Ovary (tissue), 9 donors: Measurements from ENCODE around the gene TRAF5. TPM values are rescaled to one million over a fixed set of nuclear protein-coding genes. Genes with fewer than 3 reads are reported as not detected.

Source experiments
- DNase-seq, 5 donors: peaks; one replicate each; pipeline ENCODE4 v3.0.0-alpha.2; 2019 to 2020
- H3K27ac ChIP-seq, 2 donors: fragments of 200-600 bp; one replicate each; pipeline versions ENCODE4 v1.5.1 to v1.8.0; 2019 to 2022
- H3K27me3 ChIP-seq: fragments of 200-600 bp; one replicate; pipeline ENCODE4 v1.8.0; 2022
- H3K36me3 ChIP-seq: fragments of 200-600 bp; sonication (generic); one replicate; pipeline ENCODE4 v1.5.1; 2019
- H3K4me1 ChIP-seq: one replicate; pipeline ENCODE4 v1.8.1; 2013; ENCODE audit warnings: mild to moderate bottlenecking, moderate library complexity; ENCODE audit not compliant: insufficient read depth
- H3K4me3 ChIP-seq: fragments of 200-600 bp; sonication (generic); one replicate; pipeline ENCODE4 v1.5.1; 2017
- H3K9me3 ChIP-seq, 2 donors: fragments of 200-600 bp in 1 of 2; sonication (generic) in 1 of 2; one replicate each; pipeline versions ENCODE4 v1.5.1 to v1.8.1; 2013 to 2019; ENCODE audit warnings: mild to moderate bottlenecking in 1 of 2, moderate library complexity in 1 of 2
- EP300 ChIP-seq: sonication (generic); formaldehyde crosslinking; IDR thresholded peaks from one replicate; pipeline ENCODE4 v1.6.1; 2017; ENCODE audit warnings: antibody characterized with exemption
- POLR2A ChIP-seq: fragments of 450-650 bp; IDR thresholded peaks from one replicate; pipeline ENCODE4 v1.6.1; 2017; ENCODE audit warnings: antibody characterized with exemption, mild to moderate bottlenecking, moderate library complexity
- WGBS, 3 donors: extraction: QIAGEN DNeasy Blood & Tissue Kit in 1 of 3; methylation state at CpG; one replicate each; pipeline versions ENCODE4 v1.1.5 to v1.1.7; 2013 to 2017; 5-methylcytosine and 5-hydroxymethylcytosine counted together
- intact Hi-C, 4 donors: fragments of 100-400 bp; cut with DNase I; formaldehyde crosslinking; loops; one replicate each; pipeline versions ENCODE4 v1.11.0 to v1.15.1; 2022 to 2023
- polyA plus RNA-seq, 2 donors: library from polyadenylated mRNA; stranded (reverse); fragments of 200-250 nt in 1 of 2; fragments of 350-450 nt in 1 of 2; fragmentation: Illumina TruSeq in 1 of 2; extraction: RNeasy Lipid Tissue Mini Kit (QIAGEN cat#74804) in 1 of 2; gene quantifications; one replicate each; pipeline ENCODE4 v1.2.3, GENCODE V29; 2013 to 2014
- total RNA-seq, 7 donors: library from RNA; depleted of rRNA in 2 of 7; stranded (reverse); fragments of >200 nt in 2 of 7; fragmentation: NEBNext Ultra II Directional in 3 of 7; extraction: Animal tissue kit (Norgen Biotek cat#: 25700) in 3 of 7; gene quantifications; one replicate each; pipeline versions ENCODE4 v1.1.0 to v1.2.4, GENCODE V29; 2016 to 2023
- TF ChIP-seq, protein P1 (sequence below), 3 donors: fragments of 450-650 bp in 2 of 3; fragments of 200-600 bp in 1 of 3; IDR thresholded peaks; one replicate each; pipeline versions ENCODE4 v1.5.1 to v1.8.0; 2016 to 2022; ENCODE audit warnings: antibody characterized with exemption in 3 of 3, mild to moderate bottlenecking in 1 of 3
- donor health status: DM: no; HTN: no; CAD: no; lungs with moderate emphysema.
- donor health status: DM: no; HTN: no; CAD: no.
- donor health status: Bipolar disorder and iron deficiency.
- donor health status: DM: yes; HTN: yes; CAD: no.
- donor health status: DM: no; HTN: no; CAD: no.
- donor health status: DM: yes; HTN: yes; CAD: no.

TRAF5 gene
- total and polyA plus RNA-seq, 9 donors: 6.1 to 23.2 (median 13.6) TPM

DNA sequence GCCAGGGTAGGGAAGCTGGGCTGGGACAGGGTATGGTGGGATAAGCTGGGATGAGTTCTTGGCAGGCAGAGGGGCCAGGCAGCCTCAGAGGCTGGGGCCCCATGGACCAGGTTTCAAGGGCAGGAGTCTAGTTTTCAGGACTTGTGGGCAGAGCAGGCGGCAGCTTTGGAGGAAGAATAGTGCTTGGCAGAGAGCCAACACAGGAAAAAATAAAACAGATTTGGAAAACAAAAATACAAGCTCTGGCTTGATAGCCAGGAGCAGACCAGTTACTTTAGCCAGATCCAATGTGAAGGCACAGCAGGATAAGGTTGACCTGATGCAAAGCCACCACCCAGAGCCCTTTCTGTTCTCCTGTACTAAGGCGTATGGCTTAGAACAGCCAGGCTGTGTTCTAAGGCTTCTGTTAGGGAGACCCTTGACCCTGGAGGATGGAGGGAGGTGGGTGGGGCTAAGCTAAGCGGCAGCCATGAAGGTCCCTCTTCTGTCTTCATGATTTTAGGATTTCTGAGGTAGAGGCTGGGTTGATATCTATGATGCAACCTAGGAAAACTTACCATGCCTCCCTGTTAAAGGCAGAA lies 5.5 kb downstream of the TRAF5 start:
- Histone ChIP-seq H3K36me3 (no peaks in the 10 kb centered on the region), H3K27me3 (no peaks in the 10 kb centered on the region), H3K27ac (no peak overlapping the region), H3K4me1 (peaks cover 10% of the 10 kb centered on the region), H3K4me3 (no peak overlapping the region), H3K9me3 (no peaks in the 10 kb centered on the region)
- WGBS, 3 donors: 21 to 34% (median 32%) methylated on average over 3 of the region's 3 CpGs
- intact Hi-C loops: no loop called here
- no peak for DNase-seq
- TF ChIP-seq POLR2A (no peak), EP300 (no peak)
- TF ChIP-seq, protein P1, sequence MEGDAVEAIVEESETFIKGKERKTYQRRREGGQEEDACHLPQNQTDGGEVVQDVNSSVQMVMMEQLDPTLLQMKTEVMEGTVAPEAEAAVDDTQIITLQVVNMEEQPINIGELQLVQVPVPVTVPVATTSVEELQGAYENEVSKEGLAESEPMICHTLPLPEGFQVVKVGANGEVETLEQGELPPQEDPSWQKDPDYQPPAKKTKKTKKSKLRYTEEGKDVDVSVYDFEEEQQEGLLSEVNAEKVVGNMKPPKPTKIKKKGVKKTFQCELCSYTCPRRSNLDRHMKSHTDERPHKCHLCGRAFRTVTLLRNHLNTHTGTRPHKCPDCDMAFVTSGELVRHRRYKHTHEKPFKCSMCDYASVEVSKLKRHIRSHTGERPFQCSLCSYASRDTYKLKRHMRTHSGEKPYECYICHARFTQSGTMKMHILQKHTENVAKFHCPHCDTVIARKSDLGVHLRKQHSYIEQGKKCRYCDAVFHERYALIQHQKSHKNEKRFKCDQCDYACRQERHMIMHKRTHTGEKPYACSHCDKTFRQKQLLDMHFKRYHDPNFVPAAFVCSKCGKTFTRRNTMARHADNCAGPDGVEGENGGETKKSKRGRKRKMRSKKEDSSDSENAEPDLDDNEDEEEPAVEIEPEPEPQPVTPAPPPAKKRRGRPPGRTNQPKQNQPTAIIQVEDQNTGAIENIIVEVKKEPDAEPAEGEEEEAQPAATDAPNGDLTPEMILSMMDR (IDR thresholded peaks at IDR 0.05): no peak

DNA sequence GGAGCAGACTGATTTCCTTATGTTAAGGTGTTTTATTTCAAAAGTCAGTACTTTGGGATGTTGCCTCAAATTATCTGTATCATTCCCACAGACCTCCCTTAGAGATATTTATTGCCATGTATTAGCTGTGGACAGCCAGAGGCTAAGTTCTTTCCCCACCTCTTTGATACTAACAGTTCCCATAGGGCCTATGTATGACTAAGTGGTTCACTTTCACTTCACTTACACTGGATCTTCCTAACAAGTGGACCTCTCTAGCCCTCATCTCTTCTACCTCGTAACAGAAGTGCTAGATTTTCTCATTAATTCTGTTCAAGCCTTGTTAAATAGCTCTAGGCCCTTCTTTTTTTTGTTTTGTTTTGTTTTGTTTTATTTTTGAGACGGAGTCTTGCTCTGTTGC lies 6.2 kb downstream of the TRAF5 start:
- no peak for TF ChIP-seq POLR2A
- no peak for TF ChIP-seq EP300
- TF ChIP-seq, protein P1 (IDR thresholded peaks at IDR 0.05): no peak
- intact Hi-C loops: no loop called here
- DNase-seq: no peak
- Histone ChIP-seq H3K9me3 (no peaks in the 10 kb centered on the region), H3K27me3 (no peaks in the 10 kb centered on the region), H3K27ac (no peak overlapping the region), H3K36me3 (no peaks in the 10 kb centered on the region), H3K4me1 (peaks cover 10% of the 10 kb centered on the region), H3K4me3 (no peak overlapping the region)
- 85 to 89% (median 87%) methylated on average over 2 of the region's 2 CpGs for WGBS, 3 donors

GRCh38 chr1:211333906-211334305 lies 7.3 kb downstream of the TRAF5 start:
- no peaks in the 10 kb centered on the region for H3K36me3 ChIP-seq
- TF ChIP-seq, protein P1 (IDR thresholded peaks at IDR 0.05): no peak
- no peak for TF ChIP-seq EP300
- no peak for TF ChIP-seq POLR2A
- H3K4me3 ChIP-seq: no peak overlapping the region
- H3K27ac ChIP-seq: no peak overlapping the region
- WGBS, 3 donors: 73 to 77% (median 74%) methylated on average over 1 of the region's 1 CpG
- H3K27me3 ChIP-seq: no peaks in the 10 kb centered on the region
- no peaks in the 10 kb centered on the region for H3K9me3 ChIP-seq
- intact Hi-C loops: no loop called here
- DNase-seq: no peak
- peaks cover 8% of the 10 kb centered on the region for H3K4me1 ChIP-seq

GRCh38 chr1:211334986-211335385 lies 8.4 kb downstream of the TRAF5 start:
- WGBS, 3 donors: 88 to 93% (median 91%) methylated on average over 4 of the region's 4 CpGs
- H3K4me1 ChIP-seq: peaks cover 4% of the 10 kb centered on the region
- H3K4me3 ChIP-seq: no peak overlapping the region
- H3K27ac ChIP-seq: no peak overlapping the region
- intact Hi-C loops: no loop called here
- DNase-seq: no peak
- no peaks in the 10 kb centered on the region for H3K9me3 ChIP-seq
- no peaks in the 10 kb centered on the region for H3K36me3 ChIP-seq
- no peaks in the 10 kb centered on the region for H3K27me3 ChIP-seq
- TF ChIP-seq EP300: no peak
- TF ChIP-seq POLR2A: no peak
- TF ChIP-seq, protein P1 (IDR thresholded peaks at IDR 0.05): no peak
